Mucosa of descending colon (tissue), 3 donors: ENCODE results near the gene OSER1. TPM values are rescaled to one million over a fixed set of nuclear protein-coding genes. Genes with fewer than 3 reads are reported as not detected.

Source experiments
- ATAC-seq: fragments of 200-7000 bp; cut with Tn5 transposase; one replicate; pipeline ENCODE4 v1.9.1; 2020; ENCODE audit warnings: mild to moderate bottlenecking, moderate library complexity
- DNase-seq, 3 donors: peaks; one replicate each; pipeline ENCODE4 v3.0.0-alpha.2; 2020
- H3K36me3 ChIP-seq: fragments of 200-600 bp; one replicate; pipeline ENCODE4 v1.8.0; 2021; ENCODE audit warnings: low read depth, mild to moderate bottlenecking
- H3K4me1 ChIP-seq: fragments of 200-600 bp; one replicate; pipeline ENCODE4 v1.8.0; 2021; ENCODE audit warnings: low read depth, mild to moderate bottlenecking
- H3K4me3 ChIP-seq: fragments of 200-600 bp; one replicate; pipeline ENCODE4 v1.8.0; 2021; ENCODE audit warnings: mild to moderate bottlenecking
- H3K9me3 ChIP-seq: fragments of 200-600 bp; one replicate; pipeline ENCODE4 v1.8.0; 2021; ENCODE audit warnings: mild to moderate bottlenecking
- intact Hi-C, 2 donors: fragments of 100-400 bp; cut with DNase I in 1 of 2; cut with micrococcal nuclease in 1 of 2; formaldehyde crosslinking; loops; one replicate each; pipeline versions ENCODE4 v1.11.0 to v1.11.1; 2022; cut with DNase I, micrococcal nuclease
- total RNA-seq, 3 donors: library from RNA; stranded (reverse); fragmentation: NEBNext Ultra II Directional in 2 of 3; extraction: Animal tissue kit (Norgen Biotek cat#: 25700) in 2 of 3; gene quantifications; one replicate each; pipeline versions ENCODE4 v1.2.1 to v1.2.4, GENCODE V29; 2021 to 2023
- TF ChIP-seq, protein P1 (sequence below): fragments of 200-600 bp; IDR thresholded peaks from one replicate; pipeline ENCODE4 v1.8.0; 2022; ENCODE audit warnings: antibody characterized with exemption, mild to moderate bottlenecking
- donor health status: DM: no; HTN: no; CAD: no; lungs with moderate emphysema.
- donor health status: DM: no; HTN: no; CAD: no.
- donor health status: DM: no; HTN: yes; CAD: no.

OSER1 gene
- total RNA-seq, 3 donors from 2014 or later = 32.1 to 40.1 (median 32.5) TPM

DNA sequence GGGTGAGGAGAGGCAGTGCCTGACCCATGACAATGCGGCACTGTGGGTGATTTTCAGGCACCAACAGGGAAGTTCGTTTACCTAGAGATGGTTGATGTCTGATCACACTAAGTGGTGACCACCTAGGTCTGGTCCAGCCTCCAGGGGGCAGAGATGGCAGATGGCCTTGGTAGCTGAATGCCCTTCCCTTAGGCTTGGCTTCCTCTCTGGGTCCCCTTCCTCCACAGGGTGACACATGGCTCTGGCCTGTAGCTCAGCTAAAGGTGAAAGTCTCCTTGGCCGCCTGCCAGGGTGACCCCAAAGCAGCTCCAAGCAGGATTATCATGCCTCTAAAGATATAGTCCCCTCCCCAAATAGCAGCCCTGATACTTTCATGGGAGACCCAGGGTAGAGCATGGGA is 43.0 kb upstream of the OSER1 start:
- H3K9me3 ChIP-seq = no peaks in the 10 kb centered on the region
- no peak for ATAC-seq
- H3K4me3 ChIP-seq = no peak overlapping the region
- no peak for DNase-seq
- H3K4me1 ChIP-seq = no peaks in the 10 kb centered on the region
- intact Hi-C loops = no loop called here
- H3K36me3 ChIP-seq = no peaks in the 10 kb centered on the region
- TF ChIP-seq, protein P1, sequence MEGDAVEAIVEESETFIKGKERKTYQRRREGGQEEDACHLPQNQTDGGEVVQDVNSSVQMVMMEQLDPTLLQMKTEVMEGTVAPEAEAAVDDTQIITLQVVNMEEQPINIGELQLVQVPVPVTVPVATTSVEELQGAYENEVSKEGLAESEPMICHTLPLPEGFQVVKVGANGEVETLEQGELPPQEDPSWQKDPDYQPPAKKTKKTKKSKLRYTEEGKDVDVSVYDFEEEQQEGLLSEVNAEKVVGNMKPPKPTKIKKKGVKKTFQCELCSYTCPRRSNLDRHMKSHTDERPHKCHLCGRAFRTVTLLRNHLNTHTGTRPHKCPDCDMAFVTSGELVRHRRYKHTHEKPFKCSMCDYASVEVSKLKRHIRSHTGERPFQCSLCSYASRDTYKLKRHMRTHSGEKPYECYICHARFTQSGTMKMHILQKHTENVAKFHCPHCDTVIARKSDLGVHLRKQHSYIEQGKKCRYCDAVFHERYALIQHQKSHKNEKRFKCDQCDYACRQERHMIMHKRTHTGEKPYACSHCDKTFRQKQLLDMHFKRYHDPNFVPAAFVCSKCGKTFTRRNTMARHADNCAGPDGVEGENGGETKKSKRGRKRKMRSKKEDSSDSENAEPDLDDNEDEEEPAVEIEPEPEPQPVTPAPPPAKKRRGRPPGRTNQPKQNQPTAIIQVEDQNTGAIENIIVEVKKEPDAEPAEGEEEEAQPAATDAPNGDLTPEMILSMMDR = no peak

DNA sequence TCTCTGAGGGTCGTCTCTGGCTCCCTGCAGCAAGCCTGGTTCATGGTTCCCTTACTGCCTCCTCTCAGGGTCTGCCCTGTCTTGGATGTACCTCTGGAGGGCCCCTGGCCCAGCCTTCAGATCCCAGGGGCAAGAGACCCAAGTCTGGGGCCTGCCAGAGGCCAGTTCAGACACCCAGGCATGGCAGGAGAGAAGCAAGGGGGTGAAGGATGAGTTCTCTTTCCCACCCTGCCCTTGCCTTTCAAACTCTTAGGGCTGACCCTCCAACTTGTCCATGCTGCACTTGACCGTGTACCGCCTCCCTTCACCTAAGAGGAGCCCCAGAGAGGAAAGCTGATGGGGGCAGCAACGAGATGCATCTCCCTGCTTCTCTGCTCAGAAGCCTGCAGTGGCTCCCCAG is 40.7 kb upstream of the OSER1 start:
- no peak for DNase-seq
- H3K9me3 ChIP-seq = no peaks in the 10 kb centered on the region
- H3K4me3 ChIP-seq = no peak overlapping the region
- intact Hi-C loops = no loop called here
- TF ChIP-seq, protein P1 = no peak
- no peaks in the 10 kb centered on the region for H3K4me1 ChIP-seq
- no peaks in the 10 kb centered on the region for H3K36me3 ChIP-seq
- no peak for ATAC-seq

DNA sequence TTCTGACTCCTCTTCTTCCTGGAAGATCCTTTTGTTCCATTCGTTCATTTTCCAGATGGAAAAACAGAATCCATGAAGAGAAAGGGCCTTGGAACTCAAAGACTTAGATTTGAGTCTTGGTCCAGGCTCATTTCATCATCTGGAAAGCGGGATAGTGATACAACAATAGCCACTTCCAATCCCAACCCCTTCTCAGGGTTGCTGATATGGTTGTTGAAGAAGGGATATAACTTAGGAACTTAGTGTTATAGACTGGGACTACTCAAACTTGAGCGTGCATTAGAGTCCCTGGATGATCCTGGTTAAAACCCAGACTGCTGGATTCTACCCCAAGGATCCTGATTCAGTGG is 37.8 kb upstream of the OSER1 start:
- no peak for ATAC-seq
- Histone ChIP-seq H3K4me3 (no peak overlapping the region), H3K36me3 (no peaks in the 10 kb centered on the region), H3K4me1 (no peaks in the 10 kb centered on the region), H3K9me3 (no peaks in the 10 kb centered on the region)
- intact Hi-C loops = no loop called here
- TF ChIP-seq, protein P1 = no peak
- DNase-seq = no peak

DNA sequence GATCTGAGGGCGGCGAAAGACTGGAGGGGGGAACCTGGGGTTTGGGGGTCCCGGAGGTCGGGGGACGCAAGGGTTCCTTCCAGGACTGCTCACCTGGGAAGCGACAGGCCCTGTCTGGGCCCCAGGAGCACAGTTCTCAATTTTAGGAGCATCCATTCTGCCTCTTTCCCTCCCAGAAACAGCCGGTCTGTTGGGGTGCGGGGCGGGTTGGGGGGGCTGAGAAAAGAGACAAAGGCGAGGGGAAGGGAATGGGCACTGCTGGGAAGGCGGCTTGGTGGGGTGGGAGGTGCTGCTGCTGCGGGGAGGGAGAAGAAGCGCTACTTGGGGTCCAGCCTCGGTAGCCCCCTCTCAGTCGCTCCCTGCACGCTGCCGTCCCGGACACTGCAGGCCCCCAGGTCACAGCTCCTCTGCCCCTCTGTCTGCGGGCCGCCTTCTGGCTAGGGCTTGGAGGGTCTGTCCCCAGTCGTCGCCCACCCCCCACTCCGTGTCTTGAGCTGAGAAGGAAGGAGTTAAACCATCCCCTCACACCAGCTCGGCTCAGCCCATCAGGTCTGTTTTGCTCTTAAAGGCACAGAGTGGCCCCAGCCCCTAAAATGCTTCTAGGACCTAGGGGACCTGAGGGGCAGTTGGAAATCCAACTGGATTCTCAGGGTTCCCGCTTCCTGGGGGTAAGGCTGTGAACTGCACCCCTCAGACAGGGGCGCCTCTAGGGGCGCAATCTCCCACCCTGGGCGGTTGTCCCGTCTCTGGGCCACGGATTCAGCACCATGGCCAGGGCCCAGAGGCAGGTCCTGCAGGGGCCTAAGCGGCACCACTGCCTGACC is 37.2 kb upstream of the OSER1 start:
- Histone ChIP-seq H3K4me1 (no peaks in the 10 kb centered on the region), H3K9me3 (no peaks in the 10 kb centered on the region), H3K4me3 (no peak overlapping the region), H3K36me3 (no peaks in the 10 kb centered on the region)
- peak; percentile 22 for ATAC-seq
- DNase-seq = no peak
- TF ChIP-seq, protein P1 = no peak
- intact Hi-C loops = no loop called here

DNA sequence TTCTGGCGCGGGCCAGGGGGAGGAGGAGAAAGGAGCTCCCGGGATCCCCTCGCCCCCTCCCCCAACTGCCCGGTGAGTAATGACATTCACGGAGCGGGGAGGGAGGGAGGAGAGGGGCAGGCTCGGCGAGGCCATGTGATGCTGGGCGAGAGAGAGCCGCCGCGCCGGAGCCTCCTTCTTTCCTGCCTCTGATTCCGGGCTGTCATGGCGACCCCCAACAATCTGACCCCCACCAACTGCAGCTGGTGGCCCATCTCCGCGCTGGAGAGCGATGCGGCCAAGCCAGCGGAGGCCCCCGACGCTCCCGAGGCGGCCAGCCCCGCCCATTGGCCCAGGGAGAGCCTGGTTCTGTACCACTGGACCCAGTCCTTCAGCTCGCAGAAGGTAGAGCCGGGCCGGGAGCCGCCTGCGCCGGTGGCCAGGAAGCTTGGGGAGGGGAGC is 36.6 kb upstream of the OSER1 start, which contains the start of gene GDAP1L1:
Gene GDAP1L1 (plus strand): TSS at position 178 of the 441 bp plus-strand sequence. CDS start 27 bp downstream, at position 205.
- no peak for DNase-seq
- TF ChIP-seq, protein P1 = no peak
- Histone ChIP-seq H3K4me3 (no peak within 1 kb of the TSS), H3K36me3 (no peaks in the 10 kb centered on the region), H3K9me3 (no peaks in the 10 kb centered on the region), H3K4me1 (no peaks in the 10 kb centered on the region)
- intact Hi-C loops = no loop called here
- ATAC-seq = no peak
